GM18498 (cell line): ENCODE results near the gene PTPRN2.
"Not testable (repeated sequence)": the region's sequence is repeated elsewhere in the genome, so short reads cannot be mapped to it uniquely, and the experiment has no call there.

Experiments used
- ATAC-seq: cut with Tn5 transposase; IDR thresholded peaks from one replicate; pipeline ENCODE4 v1.9.1; 2021; ENCODE audit warnings: mild to moderate bottlenecking, moderate library complexity; ENCODE audit not compliant: unreplicated experiment

PTPRN2 gene

GRCh38 chr7:157602581-157602980, 985.0 kb downstream of the PTPRN2 start:
- no peak for ATAC-seq

GRCh38 chr7:157602156-157602555, 985.5 kb downstream of the PTPRN2 start:
- no peak for ATAC-seq

GRCh38 chr7:157601530-157601929, 986.1 kb downstream of the PTPRN2 start:
- ATAC-seq = no peak

GRCh38 chr7:157599491-157599890, 988.1 kb downstream of the PTPRN2 start:
- ATAC-seq = no peak

- no peak for ATAC-seq
Measured at GRCh38 chr7:157597562-157597961, 990.1 kb downstream of the PTPRN2 start.

GRCh38 chr7:157596881-157597280, 990.7 kb downstream of the PTPRN2 start:
- ATAC-seq = no peak

GRCh38 chr7:157596471-157596870, 991.2 kb downstream of the PTPRN2 start:
- no peak for ATAC-seq

GRCh38 chr7:157596026-157596425, 991.6 kb downstream of the PTPRN2 start:
- ATAC-seq = no peak

- ATAC-seq = no peak
Measured at GRCh38 chr7:157595086-157595855, 992.4 kb downstream of the PTPRN2 start.

GRCh38 chr7:157594306-157594705, 993.3 kb downstream of the PTPRN2 start:
- no peak for ATAC-seq

- no peak for ATAC-seq
Measured at GRCh38 chr7:157593541-157593940, 994.1 kb downstream of the PTPRN2 start.

GRCh38 chr7:157592636-157593320, 994.8 kb downstream of the PTPRN2 start:
- ATAC-seq = not testable (repeated sequence)

- ATAC-seq = no peak
Measured at GRCh38 chr7:157590526-157590925, 997.1 kb downstream of the PTPRN2 start.

- no peak for ATAC-seq
Measured at GRCh38 chr7:157589680-157590079, 997.9 kb downstream of the PTPRN2 start.

- no peak for ATAC-seq
Measured at GRCh38 chr7:157587805-157588560, 999.6 kb downstream of the PTPRN2 start.

- ATAC-seq = no peak
Measured at GRCh38 chr7:157587051-157587804, 1000.4 kb downstream of the PTPRN2 start.

GRCh38 chr7:157586426-157586955, 1001.1 kb downstream of the PTPRN2 start:
- ATAC-seq = no peak

GRCh38 chr7:157585113-157585861, 1002.3 kb downstream of the PTPRN2 start:
- ATAC-seq = no peak

- ATAC-seq = no peak
Measured at GRCh38 chr7:157584420-157584819, 1003.2 kb downstream of the PTPRN2 start.

- ATAC-seq = no peak
Measured at GRCh38 chr7:157581740-157582139, 1005.9 kb downstream of the PTPRN2 start.
